HG03135 (cell line): ENCODE data around the gene ITPR1.
"Not testable (repeated sequence)": the region's sequence is repeated elsewhere in the genome, so short reads cannot be mapped to it uniquely, and the experiment has no call there.

Experiments
- ATAC-seq: cut with Tn5 transposase; IDR thresholded peaks from one replicate; pipeline ENCODE4 v1.9.1; 2021; ENCODE audit warnings: mild to moderate bottlenecking, moderate library complexity; ENCODE audit not compliant: unreplicated experiment

Gene ITPR1

GRCh38 chr3:4493014-4493940, at the start of gene ITPR1:
ITPR1 (plus strand) TSS chr3:4493348; CDS start chr3:4516492, 23,144 bp downstream.
- peak; percentile 94 for ATAC-seq

- no peak for ATAC-seq
Measured at GRCh38 chr3:4447295-4447999, 45.7 kb upstream of the ITPR1 start.

- no peak for ATAC-seq
Measured at GRCh38 chr3:4448187-4448586, 45.0 kb upstream of the ITPR1 start.

GRCh38 chr3:4449043-4449805, 43.9 kb upstream of the ITPR1 start:
- ATAC-seq, result no peak

- ATAC-seq, result no peak
Measured at GRCh38 chr3:4454142-4454541, 39.0 kb upstream of the ITPR1 start.

- ATAC-seq, result not testable (repeated sequence)
Measured at GRCh38 chr3:4456780-4457179, 36.4 kb upstream of the ITPR1 start.

GRCh38 chr3:4458961-4459360, 34.2 kb upstream of the ITPR1 start:
- ATAC-seq, result no peak

GRCh38 chr3:4460334-4460733, 32.8 kb upstream of the ITPR1 start:
- no peak for ATAC-seq

- ATAC-seq, result no peak
Measured at GRCh38 chr3:4461468-4462090, 31.6 kb upstream of the ITPR1 start.

- no peak for ATAC-seq
Measured at GRCh38 chr3:4462369-4463040, 30.6 kb upstream of the ITPR1 start.

GRCh38 chr3:4464576-4464975, 28.6 kb upstream of the ITPR1 start:
- ATAC-seq, result no peak

- peak; percentile 97 for ATAC-seq
Measured at GRCh38 chr3:4466741-4467521, 26.2 kb upstream of the ITPR1 start, which contains the start of gene SUMF1. SUMF1 (minus strand) TSS chr3:4467269; CDS start chr3:4467245, 24 bp downstream.

GRCh38 chr3:4467522-4467867, 25.7 kb upstream of the ITPR1 start:
- ATAC-seq, result no peak

GRCh38 chr3:4471907-4472306, 21.2 kb upstream of the ITPR1 start:
- ATAC-seq, result no peak

- ATAC-seq, result no peak
Measured at GRCh38 chr3:4472312-4472711, 20.8 kb upstream of the ITPR1 start.

- no peak for ATAC-seq
Measured at GRCh38 chr3:4472766-4473165, 20.4 kb upstream of the ITPR1 start.

GRCh38 chr3:4474683-4475490, 18.3 kb upstream of the ITPR1 start:
- ATAC-seq, result peak; percentile 43

- ATAC-seq, result no peak
Measured at GRCh38 chr3:4475804-4476203, 17.3 kb upstream of the ITPR1 start.

GRCh38 chr3:4476496-4476895, 16.7 kb upstream of the ITPR1 start:
- no peak for ATAC-seq
